Esophagus muscularis mucosa (tissue), 4 donors: ENCODE results near the gene AQP6.

Experiments
- CTCF ChIP-seq, 3 experiments: fragments of 200-600 bp in 2 of 3; fragments of 450-650 bp in 1 of 3; sonication (generic) in 2 of 3; IDR thresholded peaks; one replicate each; pipeline ENCODE4 v1.5.1; 2017 to 2019; ENCODE audit warnings: antibody characterized with exemption in 3 of 3, mild to moderate bottlenecking in 2 of 3, moderate library complexity in 1 of 3
- EP300 ChIP-seq: sonication (generic); formaldehyde crosslinking; IDR thresholded peaks from one replicate; pipeline ENCODE4 v1.6.1; 2017; ENCODE audit warnings: antibody characterized with exemption
- POLR2A ChIP-seq: fragments of 450-650 bp; IDR thresholded peaks from one replicate; pipeline ENCODE4 v1.6.1; 2017; ENCODE audit warnings: antibody characterized with exemption, moderate library complexity, mild to moderate bottlenecking, low read depth
- POLR2AphosphoS5 ChIP-seq, 2 donors: sonication (generic); formaldehyde crosslinking; IDR thresholded peaks; one replicate each; pipeline ENCODE4 v1.6.1; 2017; ENCODE audit warnings: antibody characterized with exemption in 2 of 2

GRCh38 chr12:50022903-50023302 is 50.2 kb downstream of the AQP6 start:
- no peak for TF ChIP-seq CTCF (IDR thresholded peaks at IDR 0.05)
- no peak for TF ChIP-seq POLR2A
- no peak for TF ChIP-seq POLR2AphosphoS5 (IDR thresholded peaks at IDR 0.05)
- TF ChIP-seq EP300 = no peak
